Osteoblast (primary cell): Measurements from ENCODE around the gene CLDN25. TPM values are rescaled to one million over a fixed set of nuclear protein-coding genes. Genes with fewer than 3 reads are reported as not detected.
"Not testable (repeated sequence)": the region's sequence is repeated elsewhere in the genome, so short reads cannot be mapped to it uniquely, and the experiment has no call there.

Experiments used
- DNase-seq: peaks from one replicate; pipeline ENCODE4 v3.0.0; 2011; ENCODE audit warnings: low spot score, mixed read lengths; ENCODE audit not compliant: insufficient read length; ENCODE audit errors: missing footprints
- H2AFZ ChIP-seq: 2 replicates; pipeline ENCODE4 v1.6.0; 2011; ENCODE audit warnings: mild to moderate bottlenecking, low read length
- H3K27ac ChIP-seq: 2 replicates; pipeline ENCODE4 v1.5.1; 2011; ENCODE audit warnings: mild to moderate bottlenecking, low read depth, low read length, moderate library complexity
- H3K27me3 ChIP-seq: 2 replicates; pipeline ENCODE4 v1.6.0; 2012; ENCODE audit warnings: mild to moderate bottlenecking, control low read depth, inconsistent platforms, low read length, moderate library complexity; ENCODE audit not compliant: insufficient read depth
- H3K36me3 ChIP-seq: 2 replicates; pipeline ENCODE4 v1.5.1; 2011; ENCODE audit warnings: mild to moderate bottlenecking, low read length, control low read depth, moderate library complexity; ENCODE audit not compliant: insufficient read depth
- H3K4me1 ChIP-seq: 2 replicates; pipeline ENCODE4 v1.5.1; 2011; ENCODE audit warnings: mild to moderate bottlenecking, low read length, control low read depth, moderate library complexity; ENCODE audit not compliant: insufficient read depth
- H3K4me2 ChIP-seq: 2 replicates; pipeline ENCODE4 v1.6.0; 2011; ENCODE audit warnings: mild to moderate bottlenecking, low read length; ENCODE audit not compliant: insufficient read depth
- H3K4me3 ChIP-seq: fragments of 200-600 bp; sonication (generic); 3 replicates; pipeline ENCODE4 v1.5.1; 2012; ENCODE audit warnings: mild to moderate bottlenecking, low read length, inconsistent platforms; ENCODE audit not compliant: insufficient read depth
- H3K79me2 ChIP-seq: 2 replicates; pipeline ENCODE4 v1.6.0; 2012; ENCODE audit warnings: mild to moderate bottlenecking, low read length, control low read depth, inconsistent platforms; ENCODE audit not compliant: insufficient read depth
- H3K9me3 ChIP-seq: 2 replicates; pipeline ENCODE4 v1.5.1; 2011; ENCODE audit warnings: low read depth, low read length, control low read depth
- H4K20me1 ChIP-seq: 2 replicates; pipeline ENCODE4 v1.6.0; 2012; ENCODE audit warnings: mild to moderate bottlenecking, low read length, control low read depth; ENCODE audit not compliant: insufficient read depth
- CTCF ChIP-seq: IDR thresholded peaks from 2 replicates; pipeline ENCODE4 v1.5.1; 2011; ENCODE audit warnings: mild to moderate bottlenecking, low read depth, low read length, moderate library complexity; ENCODE audit errors: extremely low read depth
- total RNA-seq: library from RNA; depleted of rRNA; stranded (reverse); fragments of >200 nt; gene quantifications from 2 replicates; pipeline ENCODE4 v1.2.3, GENCODE V29; 2012

The CLDN25 gene
- total RNA-seq, 1 donor = not detected

- no peak for TF ChIP-seq CTCF
- H3K27ac ChIP-seq = no peak overlapping the region
- H3K4me3 ChIP-seq = no peak overlapping the region
- H2AFZ ChIP-seq = no peak overlapping the region
- H3K9me3 ChIP-seq = no peaks in the 10 kb centered on the region
- no peaks in the 10 kb centered on the region for H3K79me2 ChIP-seq
- H3K27me3 ChIP-seq = no peaks in the 10 kb centered on the region
- H3K4me2 ChIP-seq = no peak overlapping the region
- H3K4me1 ChIP-seq = no peaks in the 10 kb centered on the region
- no peak for DNase-seq
- H4K20me1 ChIP-seq = no peaks in the 10 kb centered on the region
- peaks cover 40% of the 10 kb centered on the region for H3K36me3 ChIP-seq
These were observed 26.7 kb upstream of the CLDN25 start for GRCh38 chr11:113752932-113753331.

- H3K9me3 ChIP-seq = no peaks in the 10 kb centered on the region
- TF ChIP-seq CTCF = no peak
These were observed 19.4 kb upstream of the CLDN25 start for GRCh38 chr11:113760241-113760640.

GRCh38 chr11:113763040-113763439, 16.6 kb upstream of the CLDN25 start:
- H3K36me3 ChIP-seq = peaks cover 23% of the 10 kb centered on the region
- not testable (repeated sequence) for H3K27me3 ChIP-seq, H3K4me2 ChIP-seq

More at GRCh38 chr11:113760241-113760640, 19.4 kb upstream of the CLDN25 start:
- H3K27me3 ChIP-seq = no peaks in the 10 kb centered on the region
- H3K79me2 ChIP-seq = peaks cover 20% of the 10 kb centered on the region
- no peak for DNase-seq
- peaks cover 36% of the 10 kb centered on the region for H3K36me3 ChIP-seq
- no peaks in the 10 kb centered on the region for H4K20me1 ChIP-seq
- no peak overlapping the region for H3K4me2 ChIP-seq
- H3K27ac ChIP-seq = no peak overlapping the region
- H3K4me3 ChIP-seq = no peak overlapping the region
- H2AFZ ChIP-seq = no peak overlapping the region
- no peaks in the 10 kb centered on the region for H3K4me1 ChIP-seq

GRCh38 chr11:113764527-113765219, 14.9 kb upstream of the CLDN25 start:
- DNase-seq = no peak
- H3K79me2 ChIP-seq = peaks cover 55% of the 10 kb centered on the region
- H3K4me2 ChIP-seq = no peak overlapping the region
- no peak for TF ChIP-seq CTCF
- no peak overlapping the region for H2AFZ ChIP-seq
- H4K20me1 ChIP-seq = peaks cover 2% of the 10 kb centered on the region
- no peaks in the 10 kb centered on the region for H3K4me1 ChIP-seq
- H3K4me3 ChIP-seq = no peak overlapping the region
- H3K27me3 ChIP-seq = no peaks in the 10 kb centered on the region
- H3K9me3 ChIP-seq = no peaks in the 10 kb centered on the region
- H3K27ac ChIP-seq = no peak overlapping the region
- H3K36me3 ChIP-seq = peaks cover 28% of the 10 kb centered on the region

More at GRCh38 chr11:113763040-113763439, 16.6 kb upstream of the CLDN25 start:
- not testable (repeated sequence) for H3K27ac ChIP-seq, H3K4me1 ChIP-seq, H3K9me3 ChIP-seq, H3K4me3 ChIP-seq, H2AFZ ChIP-seq, H4K20me1 ChIP-seq, DNase-seq
- peaks cover 41% of the 10 kb centered on the region for H3K79me2 ChIP-seq
